Hematopoietic multipotent progenitor cell treated with erythropoietin and hydrocortisone succinate and interleukin-3 and kit ligand, for 6 days (in vitro differentiated cells): Measurements from ENCODE around the gene AVL9.
"Not testable (repeated sequence)": the region's sequence is repeated elsewhere in the genome, so short reads cannot be mapped to it uniquely, and the experiment has no call there.

Experiments
- DNase-seq: peaks from one replicate; pipeline ENCODE4 v3.0.0-alpha.2; 2015

Gene AVL9

DNA sequence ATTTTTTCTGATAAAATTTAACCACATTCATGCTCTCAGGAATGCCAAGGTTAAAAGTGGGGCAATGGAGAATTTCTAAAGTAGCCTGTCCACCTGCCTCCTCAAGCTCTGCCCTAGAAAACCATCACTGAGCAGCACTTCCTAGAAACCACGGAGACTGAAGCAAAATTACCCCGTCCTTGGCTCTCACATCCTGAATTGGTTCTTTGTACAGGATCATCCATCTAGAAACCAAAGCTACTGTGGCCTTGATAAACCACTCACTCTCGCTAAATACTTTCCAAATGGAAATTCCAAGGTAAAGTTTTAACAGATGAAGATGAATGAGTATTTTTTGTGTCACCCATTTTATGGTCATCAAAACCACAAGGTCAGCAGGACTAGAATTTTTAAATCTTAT is 96.6 kb downstream of the AVL9 start:
- DNase-seq: no peak

DNA sequence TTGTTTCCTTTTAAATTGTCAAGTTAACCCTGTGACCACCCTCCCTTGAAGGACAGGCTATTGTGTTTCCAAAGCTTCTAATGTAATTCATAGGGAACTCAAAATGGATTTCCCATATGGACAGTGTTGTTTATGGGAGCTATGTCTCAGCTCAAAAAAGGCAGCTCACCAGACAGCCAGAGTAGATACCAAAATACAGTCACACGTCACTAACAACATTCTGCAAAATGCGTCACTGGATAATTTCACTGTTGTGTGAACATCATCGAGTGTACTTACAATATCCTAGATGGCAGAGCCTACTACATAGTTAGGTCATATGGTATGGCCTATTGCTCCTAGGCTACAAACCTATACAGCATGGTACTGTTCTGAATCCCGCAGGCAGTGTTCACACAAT is 97.4 kb downstream of the AVL9 start:
- DNase-seq: no peak

DNA sequence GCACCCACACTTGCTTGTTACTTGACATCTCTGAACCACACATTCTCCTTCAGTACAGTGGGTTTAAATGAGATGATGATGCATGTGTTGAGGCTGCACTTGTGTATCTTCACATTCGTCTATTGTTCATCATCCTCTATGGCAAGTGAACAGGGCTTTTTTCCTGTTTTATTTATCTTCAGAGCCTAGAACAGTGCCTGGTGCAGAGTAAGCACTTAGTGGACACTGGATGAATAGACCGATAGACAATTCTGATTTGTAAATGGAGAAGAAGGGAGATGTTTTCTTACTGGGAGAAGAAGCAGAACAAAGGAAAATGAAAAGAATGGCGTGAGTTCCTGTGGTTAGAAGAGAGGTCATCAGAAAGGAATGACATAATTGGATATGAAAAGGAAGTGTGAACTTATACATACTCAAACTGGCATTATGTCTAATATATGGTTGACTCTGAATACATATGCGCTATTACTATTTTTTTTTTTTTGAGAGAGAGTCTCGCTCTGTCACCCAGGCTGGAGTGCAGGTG is 99.7 kb downstream of the AVL9 start:
- DNase-seq: no peak

DNA sequence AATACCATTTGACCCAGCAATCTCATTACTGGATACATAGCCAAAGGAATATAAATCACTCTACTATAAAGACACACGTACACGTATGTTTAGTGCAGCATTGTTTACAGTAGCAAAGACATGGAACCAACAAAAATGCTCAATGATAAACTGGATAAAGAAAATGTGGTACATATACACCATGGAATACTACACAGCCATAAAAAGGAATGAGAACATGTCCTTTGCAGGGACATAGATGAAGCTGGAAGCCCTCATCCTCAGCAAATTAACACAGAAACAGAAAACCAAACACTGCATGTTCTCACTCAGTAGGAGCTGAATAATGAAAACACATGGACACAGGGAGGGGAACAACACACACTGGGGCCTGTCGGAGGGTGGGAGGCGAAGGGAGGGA is 105.9 kb downstream of the AVL9 start:
- DNase-seq: not testable (repeated sequence)

DNA sequence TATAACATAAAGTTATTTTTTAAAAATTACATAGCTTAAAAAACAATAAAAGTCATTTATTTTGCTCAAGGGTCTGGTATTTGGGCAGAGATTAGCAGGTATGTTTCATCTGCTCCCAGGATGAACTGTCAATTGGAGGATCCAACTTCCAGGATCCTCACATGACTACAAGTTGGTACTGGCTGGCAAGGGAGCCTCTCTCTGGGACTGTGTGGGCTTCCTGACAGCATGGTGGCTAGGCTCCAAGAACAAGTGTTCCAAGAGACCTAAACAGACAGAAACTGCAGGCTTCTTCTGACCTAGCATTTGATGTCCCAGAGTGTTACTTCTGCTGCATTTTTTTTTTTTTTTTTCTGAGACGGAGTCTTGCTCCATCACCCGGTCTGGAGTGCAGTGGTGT is 107.2 kb downstream of the AVL9 start:
- no peak for DNase-seq

DNA sequence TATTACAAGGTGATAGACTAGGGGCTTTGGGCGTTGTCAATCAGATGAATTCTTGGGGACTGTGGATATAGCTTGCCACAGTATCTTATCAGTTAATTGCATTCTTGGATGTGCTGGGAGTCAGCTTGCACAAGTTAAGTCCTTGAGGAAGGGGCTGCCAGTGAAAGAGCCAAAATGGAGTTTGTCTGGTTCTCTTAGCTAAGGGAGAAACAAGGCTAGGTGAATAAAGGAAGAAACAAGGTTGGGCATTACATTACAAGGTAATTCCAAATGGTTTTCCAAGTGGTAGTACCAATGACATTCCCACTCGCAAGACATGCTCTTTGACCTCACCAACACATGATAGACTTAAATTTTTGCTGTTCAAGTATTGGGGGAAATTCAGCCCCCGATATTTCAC is 108.2 kb downstream of the AVL9 start:
- not testable (repeated sequence) for DNase-seq

DNA sequence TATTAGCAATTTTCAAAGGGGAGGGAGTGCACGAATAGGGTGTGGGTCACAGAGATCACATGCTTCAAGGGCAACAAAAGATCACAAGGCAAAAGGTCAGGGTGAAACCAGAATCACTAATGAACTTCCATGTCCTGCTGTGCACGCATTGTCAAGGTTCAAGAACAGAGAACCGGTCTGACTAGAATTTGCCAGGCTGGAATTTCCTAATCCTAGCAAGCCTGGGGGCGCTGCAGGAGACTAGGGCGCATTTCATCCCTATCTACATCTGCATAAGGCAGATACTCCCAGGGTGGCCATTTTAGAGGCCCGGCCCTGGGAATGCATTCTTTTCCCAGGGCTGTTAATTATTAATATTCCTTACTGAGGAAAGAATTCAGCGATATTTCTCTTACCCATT is 108.8 kb downstream of the AVL9 start:
- not testable (repeated sequence) for DNase-seq

DNA sequence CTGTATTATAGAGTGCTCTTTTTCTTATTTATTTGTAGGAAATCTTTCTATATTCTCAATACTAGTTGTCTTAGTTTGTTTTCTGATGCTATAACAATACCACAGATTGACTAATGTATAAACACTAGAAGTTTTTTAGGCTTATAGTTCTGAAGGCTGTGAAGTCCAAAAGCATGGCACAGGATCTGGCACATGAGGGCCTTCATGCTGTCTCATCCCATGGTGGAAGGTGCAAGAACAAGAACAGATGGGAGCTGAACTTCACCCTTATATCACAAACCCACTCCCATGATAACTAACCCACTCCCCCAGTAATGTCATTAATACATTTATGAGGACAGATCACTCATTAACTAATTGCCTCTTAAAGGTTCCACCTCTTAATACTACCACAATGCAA is 109.7 kb downstream of the AVL9 start:
- DNase-seq: no peak

DNA sequence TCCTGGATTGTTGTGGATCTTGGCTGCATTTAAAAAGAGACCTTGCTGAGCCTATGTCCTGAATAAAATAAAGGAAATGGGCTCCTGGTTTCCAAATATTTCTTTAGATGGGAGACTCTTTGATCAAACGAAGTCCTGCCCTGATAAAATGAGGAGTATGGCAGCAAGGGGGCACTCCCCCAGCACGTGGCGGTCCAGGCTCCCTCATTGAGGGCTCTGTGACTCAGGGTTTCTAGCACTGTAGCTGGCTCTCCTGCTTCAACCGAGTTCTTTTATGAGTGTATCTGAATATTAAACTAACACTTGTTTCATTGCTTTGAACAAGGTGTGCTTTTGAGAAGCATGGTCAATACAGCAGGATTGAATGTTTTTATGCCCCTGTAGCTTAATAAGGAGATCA is 114.2 kb downstream of the AVL9 start:
- no peak for DNase-seq

DNA sequence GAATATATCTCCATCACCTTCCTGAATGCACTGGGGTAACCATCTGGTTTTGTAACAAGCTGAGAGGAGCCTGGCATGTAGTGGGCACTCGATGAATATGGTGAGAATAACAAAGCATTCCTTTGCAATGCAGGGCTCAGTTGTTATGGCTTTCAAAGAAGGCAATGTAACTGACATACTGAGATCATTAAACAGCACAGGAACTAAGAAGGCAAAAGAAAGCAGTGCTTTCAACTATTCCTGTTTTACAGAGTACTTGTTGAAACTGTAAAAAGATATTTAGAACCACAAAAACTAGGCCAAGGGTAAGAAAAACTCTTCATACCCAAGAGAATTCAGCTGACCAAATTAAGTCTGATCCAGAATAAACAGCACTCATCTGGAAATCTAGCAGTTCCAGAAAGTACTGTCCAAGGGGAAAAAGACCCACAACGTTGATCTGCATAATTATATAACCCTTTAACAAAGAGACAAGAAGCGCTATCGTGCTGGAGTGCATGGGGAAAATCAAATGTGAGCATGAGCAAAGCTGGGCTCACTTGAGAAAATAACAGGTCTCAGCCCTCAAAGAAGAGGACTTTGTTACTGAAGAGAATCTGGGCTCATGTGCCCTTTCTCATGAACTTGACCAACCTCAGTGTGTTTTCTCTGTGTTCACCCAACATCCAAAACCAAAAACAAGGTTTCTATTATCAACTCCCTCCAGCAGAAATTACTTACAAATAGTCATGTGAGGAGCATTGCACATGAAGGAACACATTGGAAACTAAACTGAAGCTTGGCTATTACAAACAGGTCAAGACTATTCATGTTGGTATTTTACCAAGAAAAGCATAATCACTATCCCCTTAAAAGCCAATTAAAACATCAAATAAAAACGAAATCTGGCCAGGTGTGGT is 116.2 kb downstream of the AVL9 start:
- no peak for DNase-seq

DNA sequence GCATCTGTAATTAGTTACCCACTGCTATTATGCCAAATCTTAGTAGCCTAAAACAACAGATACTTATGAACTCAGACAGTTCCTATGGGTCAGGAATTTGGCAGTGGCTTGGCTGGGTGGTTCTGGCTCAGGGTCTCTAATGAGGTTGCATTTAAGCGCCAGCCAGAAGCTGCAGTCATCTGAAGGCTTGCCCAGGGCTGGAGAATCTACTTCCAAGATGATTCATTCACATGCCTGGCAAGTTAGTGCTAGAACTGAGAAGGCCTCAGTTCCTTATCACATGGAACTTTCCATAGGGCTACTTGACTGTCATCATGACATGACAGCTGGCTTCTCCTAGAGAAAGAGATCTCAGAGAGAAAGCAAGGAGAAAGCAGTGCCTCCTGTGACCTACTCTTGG is 121.3 kb downstream of the AVL9 start:
- DNase-seq: peak; percentile 14

DNA sequence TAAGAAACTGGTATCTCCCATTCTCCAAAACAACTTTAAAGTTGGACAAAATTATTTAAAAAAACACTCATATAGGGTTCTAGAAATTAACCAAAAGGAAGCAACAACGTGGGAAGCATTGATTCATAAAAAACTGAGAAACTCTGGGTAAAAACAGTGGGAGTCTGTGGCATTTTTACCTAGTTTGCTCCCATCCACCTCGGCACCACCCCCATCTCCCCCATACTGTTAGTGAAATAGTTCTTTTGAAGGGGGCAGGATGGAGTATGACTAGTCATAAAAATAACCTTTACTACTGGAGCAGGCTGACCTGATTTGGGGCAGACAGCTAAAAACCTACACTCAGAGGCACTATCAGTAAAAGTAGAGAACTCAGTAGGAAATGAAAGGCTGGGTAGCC is 123.2 kb downstream of the AVL9 start:
- no peak for DNase-seq

DNA sequence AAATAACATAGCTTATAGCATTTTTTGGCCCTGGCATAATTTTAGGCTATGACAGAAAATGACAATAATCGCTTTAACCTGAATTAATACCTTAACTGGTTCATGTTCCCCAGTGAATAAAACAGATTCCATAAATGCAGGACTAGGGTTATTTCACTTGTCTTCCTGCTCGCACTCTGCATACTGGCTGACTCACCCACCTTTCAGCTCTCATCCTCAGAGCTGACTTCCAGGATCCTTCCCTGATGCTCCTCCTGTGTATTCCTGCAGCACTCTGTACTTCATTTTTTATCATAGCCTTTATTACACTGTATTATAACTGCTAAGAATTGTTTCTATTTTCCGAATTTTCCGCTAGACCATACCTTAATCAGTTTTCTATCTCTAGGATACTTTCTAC is 123.7 kb downstream of the AVL9 start:
- no peak for DNase-seq

DNA sequence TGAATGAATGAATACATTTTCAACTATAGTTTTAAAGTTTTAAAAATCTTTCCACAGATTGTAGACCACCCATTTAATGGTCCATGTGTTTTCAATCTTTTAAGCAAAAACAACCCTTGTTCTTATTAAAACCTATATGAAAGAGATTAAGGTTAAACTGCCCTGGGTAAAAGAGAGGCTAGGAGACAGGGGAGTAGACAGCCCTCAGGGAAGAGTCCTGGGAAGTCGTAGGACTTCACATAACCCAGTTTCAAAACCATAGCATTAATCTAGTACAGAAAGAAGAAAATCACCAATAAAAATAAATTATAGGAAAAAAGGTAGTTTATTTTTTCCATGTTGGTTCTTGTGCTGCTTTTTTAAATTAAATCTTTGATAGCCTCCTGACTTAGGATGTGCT is 124.1 kb downstream of the AVL9 start:
- not testable (repeated sequence) for DNase-seq

DNA sequence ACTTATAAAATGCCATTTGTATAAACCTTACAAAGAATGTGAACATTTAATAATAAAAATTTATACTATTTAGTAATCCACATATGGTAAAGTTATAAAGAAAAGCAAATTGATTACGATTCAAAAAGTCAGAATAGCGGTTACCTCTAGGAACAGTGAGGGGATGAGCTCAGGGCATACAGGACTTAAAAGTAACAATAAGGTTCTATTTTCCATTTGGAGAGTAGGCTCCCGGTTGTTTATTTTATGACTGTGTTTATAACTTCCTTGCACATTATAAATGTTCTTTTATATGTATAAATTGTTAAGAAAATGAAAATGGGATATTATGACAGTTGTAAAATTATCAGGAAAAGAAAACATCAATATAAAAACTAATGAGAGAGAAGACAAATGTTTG is 135.7 kb downstream of the AVL9 start:
- DNase-seq: no peak

DNA sequence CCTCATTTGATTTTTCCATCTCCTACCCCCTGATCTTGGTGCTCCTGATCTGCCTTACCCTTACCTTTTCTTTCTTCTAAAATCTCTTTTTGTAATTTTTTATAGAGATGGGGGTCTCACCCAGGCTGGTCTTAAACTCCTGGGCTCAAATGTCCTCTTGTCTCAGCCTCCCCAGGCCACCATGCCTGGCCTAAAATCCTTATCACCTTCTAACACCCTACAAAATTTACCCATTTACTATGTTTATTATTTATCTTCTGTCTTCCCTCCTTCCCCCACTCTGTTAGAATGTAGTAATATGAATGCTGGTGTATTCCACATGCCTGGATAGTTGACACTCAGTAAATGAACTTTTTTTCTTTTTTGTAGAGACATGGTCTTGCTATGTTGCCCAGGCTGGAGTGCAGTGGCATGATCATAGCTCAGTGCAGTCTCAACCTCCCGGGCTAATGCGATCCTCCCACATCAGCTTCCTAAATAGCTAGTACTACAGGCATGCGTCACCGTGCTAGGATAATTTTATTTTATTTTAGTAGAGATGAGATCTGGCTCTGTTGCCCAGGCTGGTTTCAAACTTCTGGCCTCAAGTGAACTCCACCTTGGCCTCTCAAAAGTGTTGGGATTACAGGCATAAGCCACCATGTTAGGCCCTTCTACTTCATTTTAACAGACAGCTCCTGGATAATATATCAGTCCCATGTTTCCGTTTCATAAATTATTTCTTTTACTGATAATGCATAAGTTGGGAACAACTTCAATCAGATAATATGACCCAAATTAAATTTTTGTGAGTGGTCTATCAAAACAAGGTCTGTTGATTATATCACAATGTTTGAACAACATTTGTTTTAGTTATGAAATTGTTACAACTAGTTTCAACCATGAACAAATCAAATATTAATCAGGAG is 136.6 kb downstream of the AVL9 start:
- DNase-seq: not testable (repeated sequence)

DNA sequence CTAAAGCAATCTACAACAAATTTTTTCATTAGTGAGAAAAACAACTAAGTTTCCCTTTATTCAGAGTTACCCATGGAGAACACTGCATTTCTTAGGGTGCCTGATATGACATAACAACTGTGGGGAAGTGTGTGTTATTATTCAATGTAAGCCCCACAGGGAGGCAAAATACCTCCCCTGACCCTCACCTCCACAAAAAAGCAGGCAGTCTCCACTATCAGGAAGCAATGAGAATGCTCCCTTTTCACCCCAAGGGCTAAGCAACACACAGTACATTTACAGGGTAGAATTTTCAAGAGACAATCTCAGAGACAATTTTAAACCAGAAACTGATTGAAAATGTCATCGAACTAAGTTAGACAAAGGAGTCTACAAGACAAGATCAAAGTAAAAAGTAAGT is 138.2 kb downstream of the AVL9 start:
- DNase-seq: not testable (repeated sequence)

DNA sequence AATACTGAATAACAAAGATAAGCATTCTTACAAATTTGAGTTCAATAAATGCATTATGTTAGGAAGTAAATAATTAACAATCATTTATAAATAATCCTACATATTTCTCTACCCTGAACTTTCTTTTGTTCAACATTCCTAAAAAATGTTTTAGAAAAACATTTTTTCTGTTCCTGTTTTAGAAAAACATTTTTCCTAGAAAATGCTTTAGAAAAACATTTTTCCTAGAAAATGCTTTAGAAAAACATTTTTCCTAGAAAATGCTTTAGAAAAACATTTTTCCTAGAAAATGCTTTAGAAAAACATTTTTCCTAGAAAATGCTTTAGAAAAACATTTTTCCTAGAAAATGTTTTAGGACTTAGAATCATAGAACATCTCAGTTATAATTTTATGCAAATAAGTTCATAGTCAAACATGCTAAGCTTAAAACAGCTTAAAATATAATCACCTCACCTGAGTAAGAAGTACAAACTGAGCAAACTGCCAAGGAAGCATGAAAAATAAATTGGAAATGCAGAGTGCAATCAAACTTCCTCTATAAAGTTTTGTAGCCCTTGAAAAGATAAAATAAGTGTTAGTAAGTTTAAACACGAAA is 139.6 kb downstream of the AVL9 start:
- not testable (repeated sequence) for DNase-seq

DNA sequence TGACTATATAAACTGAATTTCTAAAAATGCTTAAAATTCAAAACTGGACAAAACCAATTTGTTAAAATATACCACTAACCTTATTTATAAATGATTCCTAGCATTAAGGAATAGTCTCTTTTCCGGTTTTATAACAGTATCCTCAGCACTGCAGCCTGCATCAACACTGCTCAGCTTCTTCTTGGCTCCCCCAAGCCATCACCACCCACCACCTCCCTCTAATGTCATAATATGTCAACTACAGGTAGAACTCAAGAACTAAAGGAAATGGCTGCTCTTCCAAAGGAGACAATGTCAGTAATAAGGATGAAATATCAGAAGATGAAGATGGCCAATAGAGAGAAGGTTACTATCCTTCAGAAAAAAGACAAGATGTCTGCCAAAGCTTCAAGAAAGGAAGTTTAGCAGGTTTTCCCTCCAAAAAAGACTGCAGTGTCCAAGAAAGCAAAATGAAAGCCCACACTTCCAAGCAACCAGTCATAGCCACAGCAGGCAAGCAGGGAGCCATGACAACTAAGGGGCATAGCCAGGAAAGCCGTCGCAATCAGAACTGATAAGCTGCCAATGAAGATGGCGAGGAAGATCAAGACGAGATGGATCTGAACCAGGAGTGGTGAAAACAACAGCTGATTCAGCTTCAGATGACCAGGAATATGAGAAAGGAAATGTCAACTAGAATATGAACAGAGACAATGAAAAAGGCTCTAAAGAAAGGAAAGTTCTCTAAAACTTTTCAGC is 141.6 kb downstream of the AVL9 start:
- not testable (repeated sequence) for DNase-seq

DNA sequence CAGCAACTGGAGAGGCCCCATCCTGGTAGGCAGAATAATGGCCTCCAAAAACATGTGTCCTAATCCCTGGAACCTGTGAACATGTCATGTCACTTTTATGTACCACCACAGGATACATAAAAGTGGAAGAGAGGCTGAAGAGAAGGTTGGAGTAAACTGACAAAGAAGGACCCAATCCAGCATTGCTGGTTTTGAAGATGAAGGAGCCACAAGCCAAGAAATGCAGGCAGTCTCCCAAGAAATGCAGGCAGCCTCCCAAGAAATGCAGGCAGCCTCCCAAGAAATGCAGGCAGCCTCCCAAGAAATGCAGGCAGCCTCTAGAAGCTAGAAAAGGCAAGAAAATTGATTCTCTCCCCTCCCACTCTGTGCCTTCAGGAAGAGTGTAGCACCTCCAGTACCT is 142.3 kb downstream of the AVL9 start:
- DNase-seq: not testable (repeated sequence)
